ENCODE data around the gene OXNAD1.

- TF ChIP-seq EZH2 (IDR thresholded peaks at IDR 0.05) (no peak), POLR2AphosphoS5 (IDR thresholded peaks at IDR 0.05; ENCODE audit: borderline replicate concordance, low read depth, low read length) (no peak)
These were observed 23.7 kb downstream of the OXNAD1 start for GRCh38 chr3:16288664-16289063.

Measured in SK-N-MC (cell line).